Mucosa of stomach (tissue), 1 donor: ENCODE data around the gene TRIM3.
A peak's percentile ranks its signal among the peaks of the same experiment; 100 is the strongest.

Experiments used
- H3K27me3 ChIP-seq: one replicate; pipeline ENCODE4 v1.7.0; 2013; ENCODE audit warnings: mild to moderate bottlenecking, low read length; ENCODE audit not compliant: control insufficient read depth, insufficient read depth
- H3K36me3 ChIP-seq: one replicate; pipeline ENCODE4 v1.7.0; 2013; ENCODE audit warnings: low read length; ENCODE audit not compliant: control insufficient read depth, insufficient read depth
- H3K4me1 ChIP-seq: one replicate; pipeline ENCODE4 v1.7.0; 2013; ENCODE audit warnings: mild to moderate bottlenecking, low read length; ENCODE audit not compliant: control insufficient read depth, insufficient read depth
- H3K4me3 ChIP-seq: one replicate; pipeline ENCODE4 v1.7.0; 2013; ENCODE audit warnings: low read length
- H3K9ac ChIP-seq: one replicate; pipeline ENCODE4 v1.7.0; 2013; ENCODE audit warnings: mild to moderate bottlenecking, low read length, moderate library complexity
- H3K9me3 ChIP-seq: one replicate; pipeline ENCODE4 v1.7.0; 2013; ENCODE audit warnings: mild to moderate bottlenecking, low read length, moderate library complexity; ENCODE audit not compliant: control insufficient read depth
- donor health status: Pancreatic carcinoma.

TRIM3 gene

DNA sequence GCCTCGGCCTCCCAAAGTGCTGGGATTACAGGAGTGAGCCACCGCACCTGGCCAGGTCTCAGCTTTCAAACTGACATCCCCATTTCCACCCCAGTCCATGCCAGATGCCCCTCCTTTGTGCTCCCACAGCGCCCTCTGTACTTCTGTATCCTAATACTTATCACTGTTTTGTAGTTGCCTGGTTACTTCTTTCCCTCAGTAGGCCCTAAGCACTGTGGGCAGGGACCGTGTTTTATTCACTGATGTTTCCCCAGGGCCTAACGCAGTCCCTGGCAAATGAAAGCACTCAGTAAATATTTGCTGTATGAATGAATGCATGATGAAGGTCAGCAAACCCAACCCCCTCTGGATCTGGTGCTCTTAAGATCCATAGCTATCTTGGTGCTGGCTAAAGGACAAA is 2.2 kb upstream of the TRIM3 start:
- Histone ChIP-seq H3K9ac (no peak overlapping the region), H3K27me3 (no peaks in the 10 kb centered on the region), H3K4me3 (no peak overlapping the region), H3K9me3 (no peaks in the 10 kb centered on the region), H3K4me1 (peaks cover 58% of the 10 kb centered on the region), H3K36me3 (peaks cover 9% of the 10 kb centered on the region)

DNA sequence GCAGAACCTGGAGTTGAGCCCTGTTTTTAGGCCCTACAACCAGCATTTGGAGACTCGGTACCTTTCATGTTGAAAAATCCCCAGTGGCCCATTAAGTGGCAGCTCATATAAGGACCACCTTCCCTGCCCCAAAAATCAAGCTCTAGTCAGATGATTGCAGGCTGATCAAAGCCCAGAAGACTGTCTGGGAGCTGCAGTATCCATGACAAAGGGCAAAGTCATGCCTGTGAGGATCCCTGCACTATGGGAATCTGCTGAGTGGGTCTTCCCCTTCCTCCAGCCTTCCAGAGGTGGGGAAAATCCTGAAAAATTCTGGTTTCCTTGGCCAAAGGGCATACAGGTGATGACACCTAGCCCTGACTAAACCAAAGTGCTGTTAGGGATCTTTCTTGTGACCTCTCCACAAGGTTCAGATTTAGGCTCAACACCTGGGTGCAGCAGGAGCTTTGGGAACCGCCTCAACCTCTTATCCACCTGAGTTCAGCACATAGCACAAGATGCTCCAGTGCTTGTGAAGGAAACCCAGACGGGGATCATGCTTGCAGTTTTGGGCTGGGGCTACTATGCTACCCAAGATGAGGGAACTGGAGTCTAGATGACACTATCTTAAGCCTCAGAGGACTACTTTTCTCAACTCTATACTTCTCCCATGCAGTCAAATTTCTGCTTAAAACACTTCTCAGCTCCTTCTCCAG is 1.2 kb upstream of the TRIM3 start:
- H3K27me3 ChIP-seq = no peaks in the 10 kb centered on the region
- H3K4me3 ChIP-seq = no peak overlapping the region
- no peaks in the 10 kb centered on the region for H3K9me3 ChIP-seq
- peaks cover 9% of the 10 kb centered on the region for H3K36me3 ChIP-seq
- peak overlapping the region; percentile 88 for H3K9ac ChIP-seq
- peaks cover 54% of the 10 kb centered on the region for H3K4me1 ChIP-seq

DNA sequence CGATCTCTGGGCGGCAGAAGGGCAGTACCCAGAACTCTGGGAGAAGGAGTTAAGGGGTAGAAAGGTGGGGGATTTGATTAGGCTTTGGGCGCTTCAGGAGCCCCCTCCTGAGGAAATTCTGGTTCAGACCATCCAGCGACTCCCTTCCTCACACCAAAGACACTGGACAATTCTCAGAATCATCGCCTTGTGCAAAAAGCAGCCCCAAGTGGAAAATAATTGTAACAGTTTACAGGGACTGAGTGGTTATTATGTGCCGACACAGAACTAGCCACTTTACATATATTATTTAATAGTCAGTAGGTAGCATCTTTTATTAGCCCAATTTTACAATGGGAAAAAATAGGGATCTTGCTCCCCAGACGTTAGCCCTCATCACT is 662 bp upstream of the TRIM3 start:
- Histone ChIP-seq H3K9ac (peak overlapping the region; percentile 88), H3K27me3 (no peaks in the 10 kb centered on the region), H3K4me3 (peak overlapping the region; percentile 52), H3K9me3 (no peaks in the 10 kb centered on the region), H3K36me3 (peaks cover 9% of the 10 kb centered on the region), H3K4me1 (peaks cover 54% of the 10 kb centered on the region)

DNA sequence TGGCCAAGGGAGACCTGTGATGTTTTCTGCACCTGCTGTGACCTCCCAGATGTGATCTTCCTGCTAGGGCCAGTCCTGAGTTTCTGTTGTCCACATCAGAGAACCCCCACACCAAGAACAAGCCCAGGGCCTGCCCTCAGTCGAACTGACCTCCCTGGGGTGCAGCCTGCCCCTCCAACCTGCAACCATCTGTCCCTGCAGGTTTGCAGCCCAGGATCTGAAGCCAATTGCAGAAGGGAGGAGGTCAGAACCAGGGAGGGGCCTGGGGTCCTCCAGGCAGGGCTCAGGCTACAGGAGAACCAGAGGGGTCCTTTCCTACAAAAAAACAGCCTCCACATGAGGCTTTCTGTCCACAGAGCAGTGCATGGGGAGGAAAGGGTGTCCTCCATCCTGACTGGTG is 807 bp downstream of the TRIM3 start:
- Histone ChIP-seq H3K9ac (peak overlapping the region; percentile 44), H3K27me3 (no peaks in the 10 kb centered on the region), H3K9me3 (no peaks in the 10 kb centered on the region), H3K4me3 (no peak overlapping the region), H3K4me1 (peaks cover 57% of the 10 kb centered on the region), H3K36me3 (peaks cover 9% of the 10 kb centered on the region)

GRCh38 chr11:6469599-6469998 is 4.1 kb downstream of the TRIM3 start:
- Histone ChIP-seq H3K27me3 (no peaks in the 10 kb centered on the region), H3K4me1 (peaks cover 25% of the 10 kb centered on the region), H3K36me3 (no peaks in the 10 kb centered on the region), H3K9ac (peak overlapping the region; percentile 22), H3K4me3 (no peak overlapping the region), H3K9me3 (no peaks in the 10 kb centered on the region)

DNA sequence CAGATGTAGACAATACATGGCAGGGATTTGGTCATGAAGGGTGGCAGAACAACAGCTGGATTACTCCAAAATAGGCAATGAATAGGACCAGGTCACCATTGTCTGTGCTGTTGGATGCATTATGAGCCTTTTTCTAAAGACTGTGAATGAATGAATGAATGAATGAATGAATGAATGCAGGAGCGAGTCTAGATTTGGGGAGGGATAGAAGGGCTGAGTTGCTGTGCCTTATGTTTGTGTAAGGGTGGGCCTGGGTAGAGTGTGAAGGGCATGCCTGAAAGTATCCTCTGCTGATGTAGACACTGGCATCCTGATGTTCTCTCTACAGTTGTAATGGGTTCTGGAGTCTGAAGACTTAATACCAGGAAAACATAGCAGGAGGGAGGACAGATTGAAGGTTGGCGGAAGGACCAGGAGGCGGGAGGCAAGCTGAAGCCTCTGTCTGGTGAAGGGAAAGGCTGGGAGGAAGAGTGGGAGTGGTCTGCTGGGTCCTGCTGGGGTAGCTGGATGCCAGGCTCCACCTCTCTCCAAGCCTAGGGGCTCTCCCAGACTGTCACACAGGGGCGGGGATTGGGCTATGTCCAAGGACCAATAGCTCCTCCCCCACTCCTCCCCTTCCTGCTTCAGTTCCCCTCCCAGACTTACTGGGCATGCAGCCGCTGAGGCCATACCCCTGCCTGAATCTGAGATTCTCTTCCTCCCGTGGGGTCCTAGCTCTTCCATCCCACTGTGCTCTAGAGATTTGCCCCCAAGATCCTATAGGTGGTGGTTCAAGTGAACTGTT is 4.8 kb downstream of the TRIM3 start:
- Histone ChIP-seq H3K9ac (peak overlapping the region; percentile 22), H3K9me3 (no peaks in the 10 kb centered on the region), H3K4me3 (no peak overlapping the region), H3K4me1 (peaks cover 19% of the 10 kb centered on the region), H3K27me3 (no peaks in the 10 kb centered on the region), H3K36me3 (no peaks in the 10 kb centered on the region)

DNA sequence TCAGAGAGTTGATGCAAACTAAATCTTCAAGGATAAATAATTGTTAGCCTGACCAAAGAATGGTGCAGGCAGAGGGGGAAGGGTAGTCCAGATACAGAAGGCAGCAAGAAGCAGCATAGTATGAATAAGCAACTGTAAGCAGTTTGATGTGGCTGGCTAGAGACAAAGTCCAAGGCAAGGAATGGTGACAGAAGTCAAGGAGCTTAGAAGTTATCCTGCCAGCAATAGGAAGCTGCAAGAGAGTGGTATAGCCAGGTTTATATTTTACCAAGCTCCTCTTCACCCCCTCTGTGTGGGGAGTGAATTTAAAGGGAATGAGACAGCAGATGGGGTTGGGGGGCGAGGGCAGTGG is 14.7 kb downstream of the TRIM3 start:
- Histone ChIP-seq H3K4me1 (no peaks in the 10 kb centered on the region), H3K36me3 (peaks cover 6% of the 10 kb centered on the region), H3K9me3 (no peaks in the 10 kb centered on the region), H3K27me3 (no peaks in the 10 kb centered on the region), H3K9ac (no peak overlapping the region), H3K4me3 (no peak overlapping the region)

DNA sequence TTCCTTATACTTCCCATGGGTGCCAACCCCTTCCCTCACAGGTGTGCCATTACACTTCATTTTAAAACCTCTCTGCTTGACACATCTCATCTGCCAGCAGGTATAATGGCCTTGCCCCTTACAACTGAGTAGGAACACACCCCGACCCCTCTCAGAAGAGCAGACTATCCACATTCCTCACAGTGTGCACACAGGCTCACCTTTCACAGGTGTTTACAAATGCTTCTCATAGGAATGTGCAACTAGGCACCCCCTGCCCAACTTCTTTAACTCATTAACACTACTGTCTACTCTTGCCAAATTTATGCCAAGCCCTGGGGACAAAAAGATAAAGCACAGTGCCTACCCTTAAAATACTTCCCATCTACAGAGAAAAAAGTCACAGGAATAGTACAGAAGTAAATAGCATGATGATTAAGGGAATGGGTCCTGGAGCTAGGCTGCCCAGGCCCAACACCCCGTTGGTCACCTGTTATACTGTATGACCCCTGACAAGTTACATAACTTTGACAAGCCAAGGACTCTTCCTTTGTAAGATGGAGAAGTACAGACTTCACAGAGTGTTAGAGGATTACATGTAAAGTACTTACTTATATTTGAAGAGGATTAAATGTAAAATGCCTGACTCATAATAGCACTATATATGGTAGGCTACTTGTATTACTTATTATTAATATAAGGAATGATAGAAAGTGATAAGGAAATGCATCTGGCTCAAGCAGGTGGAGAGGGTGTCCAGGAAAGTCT is 15.2 kb downstream of the TRIM3 start:
- Histone ChIP-seq H3K27me3 (no peaks in the 10 kb centered on the region), H3K4me3 (no peak overlapping the region), H3K9ac (no peak overlapping the region), H3K9me3 (no peaks in the 10 kb centered on the region), H3K36me3 (peaks cover 6% of the 10 kb centered on the region), H3K4me1 (no peaks in the 10 kb centered on the region)

GRCh38 chr11:6457581-6458320 is 16.0 kb downstream of the TRIM3 start:
- Histone ChIP-seq H3K9me3 (no peaks in the 10 kb centered on the region), H3K4me3 (no peak overlapping the region), H3K27me3 (no peaks in the 10 kb centered on the region), H3K9ac (no peak overlapping the region), H3K36me3 (peaks cover 6% of the 10 kb centered on the region), H3K4me1 (no peaks in the 10 kb centered on the region)

GRCh38 chr11:6456361-6457073 is 17.2 kb downstream of the TRIM3 start:
- no peak overlapping the region for H3K9ac ChIP-seq
- H3K36me3 ChIP-seq = peaks cover 6% of the 10 kb centered on the region
- H3K4me1 ChIP-seq = no peaks in the 10 kb centered on the region
- H3K27me3 ChIP-seq = no peaks in the 10 kb centered on the region
- H3K4me3 ChIP-seq = no peak overlapping the region
- no peaks in the 10 kb centered on the region for H3K9me3 ChIP-seq

- Histone ChIP-seq H3K9ac (no peak overlapping the region), H3K36me3 (peaks cover 6% of the 10 kb centered on the region), H3K4me1 (no peaks in the 10 kb centered on the region), H3K9me3 (no peaks in the 10 kb centered on the region), H3K4me3 (no peak overlapping the region), H3K27me3 (no peaks in the 10 kb centered on the region)
These were observed 18.7 kb downstream of the TRIM3 start for GRCh38 chr11:6455070-6455469.
